CD14-positive monocyte (primary cell): ENCODE results near the gene CLTCL1. TPM values are rescaled to one million over a fixed set of nuclear protein-coding genes. Genes with fewer than 3 reads are reported as not detected.
A peak's percentile ranks its signal among the peaks of the same experiment; 100 is the strongest.

ENCODE experiments used
- DNase-seq, 3 donors: peaks; one replicate each; pipeline ENCODE4 v3.0.0-alpha.2; 2011 to 2022
- H2AFZ ChIP-seq: 2 replicates; pipeline ENCODE4 v1.6.0; 2012; ENCODE audit warnings: mild to moderate bottlenecking, low read depth, low read length, inconsistent platforms; ENCODE audit not compliant: insufficient read depth, poor library complexity, severe bottlenecking
- H3K27ac ChIP-seq, 2 donors: 1 replicate in 1 of 2; 2 replicates in 1 of 2; pipeline ENCODE4 v1.5.1; 2012 to 2013; ENCODE audit warnings: low read length in 2 of 2, control low read depth in 1 of 2, inconsistent platforms in 1 of 2, low read depth in 1 of 2, mild to moderate bottlenecking in 1 of 2
- H3K27me3 ChIP-seq, 2 donors: one replicate each; pipeline versions ENCODE4 v1.6.0 to v1.6.1; 2011 to 2013; ENCODE audit warnings: low read length in 2 of 2; ENCODE audit not compliant: control insufficient read depth in 2 of 2, insufficient read depth in 2 of 2
- H3K36me3 ChIP-seq, 2 donors: replicated peaks in 1 of 2; 1 replicate in 1 of 2; 2 replicates in 1 of 2; pipeline versions ENCODE4 v1.5.1 to v1.6.1; 2012 to 2013; ENCODE audit warnings: low read length in 2 of 2, control low read depth in 1 of 2, inconsistent platforms in 1 of 2, mild to moderate bottlenecking in 1 of 2; ENCODE audit not compliant: insufficient read depth in 2 of 2, control insufficient read depth in 1 of 2
- H3K4me1 ChIP-seq, 2 donors: 1 replicate in 1 of 2; 2 replicates in 1 of 2; pipeline versions ENCODE4 v1.5.1 to v1.6.1; 2012 to 2013; ENCODE audit warnings: low read length in 2 of 2, control low read depth in 1 of 2, inconsistent platforms in 1 of 2, mild to moderate bottlenecking in 1 of 2, moderate library complexity in 1 of 2; ENCODE audit not compliant: insufficient read depth in 2 of 2, control insufficient read depth in 1 of 2
- H3K4me2 ChIP-seq: replicated peaks from 2 replicates; pipeline ENCODE3; 2012; ENCODE audit warnings: low read length, moderate library complexity, mild to moderate bottlenecking; ENCODE audit not compliant: poor library complexity, severe bottlenecking; ENCODE audit errors: extremely low read depth
- H3K4me3 ChIP-seq, 3 experiments: fragments of 200-600 bp in 1 of 3; sonication (generic) in 1 of 3; replicated peaks in 1 of 3; 1 replicate in 2 of 3; 2 replicates in 1 of 3; pipeline ENCODE4 v1.5.1; 2011 to 2013; ENCODE audit warnings: low read length in 3 of 3, mild to moderate bottlenecking in 3 of 3, control low read depth in 2 of 3, low read depth in 2 of 3, inconsistent platforms in 1 of 3, moderate library complexity in 1 of 3
- H3K79me2 ChIP-seq: 2 replicates; pipeline ENCODE4 v1.6.0; 2012; ENCODE audit warnings: mild to moderate bottlenecking, control low read depth, inconsistent platforms, low read length, moderate library complexity; ENCODE audit not compliant: insufficient read depth
- H3K9ac ChIP-seq: 2 replicates; pipeline ENCODE4 v1.6.0; 2017; ENCODE audit warnings: low read length, mild to moderate bottlenecking; ENCODE audit not compliant: insufficient read depth, poor library complexity, severe bottlenecking
- H3K9me3 ChIP-seq, 2 donors: replicated peaks in 1 of 2; 1 replicate in 1 of 2; 2 replicates in 1 of 2; pipeline versions ENCODE4 v1.5.1 to v1.6.1; 2012 to 2013; ENCODE audit warnings: low read length in 2 of 2, control low read depth in 1 of 2; ENCODE audit not compliant: control insufficient read depth in 1 of 2, insufficient read depth in 1 of 2
- H4K20me1 ChIP-seq: 2 replicates; pipeline ENCODE4 v1.6.0; 2012; ENCODE audit warnings: mild to moderate bottlenecking, low read length, control low read depth, moderate library complexity; ENCODE audit not compliant: insufficient read depth
- H3K27ac Mint-ChIP-seq, 7 donors: one replicate each; pipeline ENCODE4 v1.8.0; 2020; ENCODE audit warnings: mild to moderate bottlenecking in 7 of 7, mixed read lengths in 7 of 7, moderate library complexity in 6 of 7, inconsistent platforms in 2 of 7
- H3K27me3 Mint-ChIP-seq, 3 donors: one replicate each; pipeline ENCODE4 v1.8.0; 2021 to 2022; ENCODE audit warnings: low read depth in 3 of 3, mild to moderate bottlenecking in 3 of 3, mixed read lengths in 3 of 3, moderate library complexity in 3 of 3, inconsistent platforms in 1 of 3
- H3K36me3 Mint-ChIP-seq, 2 donors: one replicate each; pipeline ENCODE4 v1.8.0; 2020; ENCODE audit warnings: mixed read lengths in 2 of 2, inconsistent platforms in 1 of 2, mild to moderate bottlenecking in 1 of 2
- H3K4me1 Mint-ChIP-seq: one replicate; pipeline ENCODE4 v1.8.0; 2020; ENCODE audit warnings: mild to moderate bottlenecking, mixed read lengths
- H3K4me3 Mint-ChIP-seq, 2 donors: one replicate each; pipeline ENCODE4 v1.8.0; 2020; ENCODE audit warnings: mild to moderate bottlenecking in 2 of 2, mixed read lengths in 2 of 2, moderate library complexity in 1 of 2
- H3K9me3 Mint-ChIP-seq, 7 donors: one replicate each; pipeline ENCODE4 v1.8.0; 2020 to 2022; ENCODE audit warnings: mixed read lengths in 7 of 7, mild to moderate bottlenecking in 6 of 7, moderate library complexity in 6 of 7, inconsistent platforms in 2 of 7
- CTCF ChIP-seq: fragments of 200-600 bp; IDR thresholded peaks from one replicate; pipeline ENCODE4 v1.8.0; 2022; ENCODE audit warnings: antibody characterized with exemption, mild to moderate bottlenecking
- WGBS: methylation state at CpG from one replicate; pipeline ENCODE4 v1.1.5; 2013; ENCODE audit warnings: missing lambda C conversion rate; ENCODE audit not compliant: insufficient coverage; 5-methylcytosine and 5-hydroxymethylcytosine counted together
- intact Hi-C, 2 donors: fragments of 100-400 bp; cut with micrococcal nuclease; formaldehyde crosslinking; loops; one replicate each; pipeline versions ENCODE4 v1.15.0 to v1.15.1; 2023
- polyA plus RNA-seq, 3 donors: library from polyadenylated mRNA; depleted of rRNA in 1 of 3; unstranded in 2 of 3; stranded (reverse) in 1 of 3; fragments of 300-500 nt in 2 of 3; fragments of >200 nt in 1 of 3; fragmentation: Illumina TruSeq in 2 of 3; gene quantifications; 1 replicate in 2 of 3; 2 replicates in 1 of 3; pipeline ENCODE4 v1.2.3, GENCODE V29; 2012 to 2021

Gene CLTCL1
- polyA plus RNA-seq, 3 donors = 5.1 to 17.0 (median 6.1) TPM

GRCh38 chr22:19181786-19182471 is 109.6 kb downstream of the CLTCL1 start:
- no peaks in the 10 kb centered on the region for H3K9me3 ChIP-seq
- H4K20me1 ChIP-seq = no peaks in the 10 kb centered on the region
- H3K79me2 ChIP-seq = no peaks in the 10 kb centered on the region
- no peak overlapping the region for H3K4me2 ChIP-seq
- peak overlapping the region; percentile 8 for H3K9ac ChIP-seq
- DNase-seq = no peak
- H2AFZ ChIP-seq = no peak overlapping the region
- WGBS = 60% methylated on average over 6 of the region's 12 CpGs
- Mint-ChIP-seq H3K4me1 (peaks cover 9% of the 10 kb centered on the region), H3K27ac (peak overlapping the region in 2 of 7 donors; percentile 24 to 38), H3K9me3 (peaks cover 0 to 2% (median 0%) of the 10 kb centered on the region in 7 donors), H3K4me3 (no peak overlapping the region), H3K27me3 (peaks cover 0 to 3% (median 2%) of the 10 kb centered on the region in 3 donors), H3K36me3 (peaks cover 19 to 40% of the 10 kb centered on the region in 2 donors)
- no peak overlapping the region for H3K27ac ChIP-seq
- peaks cover 15 to 36% of the 10 kb centered on the region in 2 donors for H3K36me3 ChIP-seq
- peaks cover 15 to 25% of the 10 kb centered on the region in 2 donors for H3K4me1 ChIP-seq
- no peak overlapping the region for H3K4me3 ChIP-seq
- TF ChIP-seq CTCF = no peak
- intact Hi-C loops = no loop called here
- H3K27me3 ChIP-seq = no peaks in the 10 kb centered on the region

- peaks cover 14 to 29% of the 10 kb centered on the region in 2 donors for H3K36me3 Mint-ChIP-seq
- Histone ChIP-seq H3K4me1 (peaks cover 15 to 25% of the 10 kb centered on the region in 2 donors), H3K27me3 (no peaks in the 10 kb centered on the region), H3K4me3 (no peak overlapping the region), H3K4me2 (no peak overlapping the region), H4K20me1 (peaks cover 6% of the 10 kb centered on the region), H3K36me3 (peaks cover 11 to 25% of the 10 kb centered on the region in 2 donors), H2AFZ (no peak overlapping the region), H3K27ac (no peak overlapping the region), H3K79me2 (no peaks in the 10 kb centered on the region), H3K9me3 (no peaks in the 10 kb centered on the region), H3K9ac (no peak overlapping the region)
- no peak for DNase-seq
- intact Hi-C loops = no loop called here
- no peak overlapping the region for H3K4me3 Mint-ChIP-seq
- peak overlapping the region in 3 of 7 donors; percentile 38 to 71 (median 41) for H3K27ac Mint-ChIP-seq
- whole genome bisulfite sequencing = 98% methylated on average over 8 of the region's 11 CpGs
- peaks cover 0 to 3% (median 2%) of the 10 kb centered on the region in 3 donors for H3K27me3 Mint-ChIP-seq
- peaks cover 0 to 2% (median 0%) of the 10 kb centered on the region in 7 donors for H3K9me3 Mint-ChIP-seq
- TF ChIP-seq CTCF = no peak
- H3K4me1 Mint-ChIP-seq = peaks cover 9% of the 10 kb centered on the region
Measured at GRCh38 chr22:19180740-19181410, 110.6 kb downstream of the CLTCL1 start.
